ENCODE results near the gene ACOX3.
"Not testable (repeated sequence)": the region's sequence is repeated elsewhere in the genome, so short reads cannot be mapped to it uniquely, and the experiment has no call there.

ACOX3 gene

DNA sequence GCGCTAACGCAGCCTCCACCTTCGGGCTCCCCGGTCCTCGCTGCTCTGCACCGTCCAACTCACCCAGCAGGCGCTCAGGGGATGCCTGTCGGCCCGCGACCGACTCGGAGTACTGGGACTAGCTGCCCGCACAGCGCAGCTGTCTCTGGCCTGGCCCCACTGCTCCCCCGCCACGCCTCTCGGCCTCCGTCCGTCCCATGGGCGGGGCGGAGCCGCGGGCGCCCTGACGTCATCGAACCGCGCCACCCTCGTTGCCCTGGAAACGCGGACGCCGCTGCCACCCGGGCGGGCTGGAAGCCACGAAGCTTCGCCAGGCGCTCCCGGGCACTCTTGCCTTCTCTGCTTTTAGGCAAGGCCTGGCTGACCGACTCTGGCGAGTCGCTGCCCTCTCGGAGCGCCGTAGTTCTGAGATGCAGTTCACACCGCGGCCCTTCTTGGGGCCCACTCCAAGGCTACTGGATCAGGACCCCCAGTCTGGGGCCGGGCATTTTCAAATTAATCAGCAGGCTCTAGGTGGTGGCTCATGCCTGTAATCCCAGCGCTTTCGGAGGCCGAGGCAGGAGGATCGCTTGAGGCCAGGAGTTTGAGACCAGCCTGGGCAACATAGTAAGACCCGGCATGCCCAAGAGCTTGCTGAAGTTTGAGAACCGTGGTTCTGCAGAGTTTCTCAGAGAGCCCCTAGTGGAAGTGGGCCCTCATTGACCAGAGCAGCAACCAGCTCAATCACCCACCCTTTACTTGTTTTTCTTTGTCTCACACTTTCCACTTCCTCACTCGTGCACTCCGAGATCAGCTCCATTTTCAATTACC is 12.0 kb downstream of the ACOX3 start:
- peak; percentile 94 for DNase-seq

- DNase-seq, result no peak
These were observed 12.7 kb downstream of the ACOX3 start for GRCh38 chr4:8427761-8428287.

GRCh38 chr4:8427262-8427661 is 13.3 kb downstream of the ACOX3 start:
- DNase-seq, result no peak

DNA sequence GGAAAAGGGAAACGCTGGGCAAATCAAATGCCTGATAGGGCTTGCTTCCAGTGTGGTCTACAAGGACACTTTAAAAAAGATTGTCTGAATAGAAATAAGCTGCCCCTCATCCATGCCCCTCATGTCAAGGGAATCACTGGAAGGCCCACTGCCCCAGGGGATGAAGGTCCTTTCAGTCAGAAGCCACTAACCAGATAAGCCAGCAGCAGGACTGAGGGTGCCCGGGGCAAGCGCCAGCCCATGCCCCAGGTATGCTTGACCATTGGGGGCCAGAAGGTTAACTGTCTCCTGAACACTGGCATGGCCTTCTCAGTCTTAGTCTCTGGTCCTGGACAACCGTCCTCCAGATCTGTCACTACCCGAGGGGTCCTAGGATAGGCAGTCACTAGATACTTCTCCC is 17.7 kb downstream of the ACOX3 start:
- DNase-seq, result no peak

- DNase-seq, result no peak
These were observed 18.2 kb downstream of the ACOX3 start for GRCh38 chr4:8422327-8422726.

GRCh38 chr4:8420151-8420550 is 20.4 kb downstream of the ACOX3 start:
- DNase-seq, result not testable (repeated sequence)

- peak; percentile 15 for DNase-seq
These were observed 21.1 kb downstream of the ACOX3 start for GRCh38 chr4:8419222-8420041.

- DNase-seq, result no peak
These were observed 23.4 kb downstream of the ACOX3 start for GRCh38 chr4:8417071-8417614.

- DNase-seq, result peak; percentile 47
These were observed 26.1 kb downstream of the ACOX3 start for GRCh38 chr4:8414377-8414776.

DNA sequence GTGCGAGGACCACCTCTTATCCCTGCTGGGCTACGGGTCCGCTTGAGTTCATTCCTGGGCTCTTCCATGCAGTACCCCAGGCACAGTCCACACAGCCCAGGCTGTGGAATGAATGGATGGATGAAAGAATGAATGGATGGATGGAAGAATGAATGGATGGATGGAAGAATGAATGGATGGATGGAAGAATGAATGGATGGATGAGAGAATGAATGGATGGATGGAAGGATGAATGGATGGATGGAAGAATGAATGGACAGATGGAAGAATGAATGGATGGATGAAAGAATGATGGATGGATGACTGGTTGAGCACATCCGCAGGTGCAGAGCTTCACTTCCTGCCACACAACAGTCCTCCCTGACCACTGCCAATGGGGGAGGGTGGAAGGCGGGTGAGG is 28.2 kb downstream of the ACOX3 start:
- no peak for DNase-seq

GRCh38 chr4:8411351-8412180 is 29.0 kb downstream of the ACOX3 start:
- no peak for DNase-seq

GRCh38 chr4:8410641-8411271 is 29.8 kb downstream of the ACOX3 start:
- no peak for DNase-seq

- DNase-seq, result no peak
These were observed 30.4 kb downstream of the ACOX3 start for GRCh38 chr4:8410066-8410625.

GRCh38 chr4:8409264-8410065 is 31.1 kb downstream of the ACOX3 start:
- peak; percentile 85 for DNase-seq

DNA sequence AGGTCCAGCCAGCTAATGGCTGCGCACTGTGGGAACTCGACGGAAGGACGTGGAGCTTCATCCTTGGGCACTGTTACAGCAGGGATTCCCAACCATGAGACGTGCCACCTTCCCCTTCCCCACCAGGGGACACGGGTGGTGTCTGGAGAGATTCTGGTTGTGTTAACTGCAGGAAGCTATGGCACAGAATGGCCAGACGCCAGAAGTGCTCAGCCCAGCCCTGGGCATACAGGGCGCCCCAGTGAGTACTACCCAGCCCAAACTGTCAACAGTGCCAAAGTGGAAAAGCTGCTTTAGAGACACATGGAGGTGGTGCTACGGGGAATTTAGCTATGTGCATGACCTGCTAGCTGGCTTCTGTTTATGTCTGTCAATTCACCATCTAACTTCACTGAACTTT is 32.8 kb downstream of the ACOX3 start:
- DNase-seq, result no peak

GRCh38 chr4:8407316-8407715 is 33.2 kb downstream of the ACOX3 start:
- no peak for DNase-seq

- not testable (repeated sequence) for DNase-seq
These were observed 33.6 kb downstream of the ACOX3 start for GRCh38 chr4:8406887-8407286.

DNA sequence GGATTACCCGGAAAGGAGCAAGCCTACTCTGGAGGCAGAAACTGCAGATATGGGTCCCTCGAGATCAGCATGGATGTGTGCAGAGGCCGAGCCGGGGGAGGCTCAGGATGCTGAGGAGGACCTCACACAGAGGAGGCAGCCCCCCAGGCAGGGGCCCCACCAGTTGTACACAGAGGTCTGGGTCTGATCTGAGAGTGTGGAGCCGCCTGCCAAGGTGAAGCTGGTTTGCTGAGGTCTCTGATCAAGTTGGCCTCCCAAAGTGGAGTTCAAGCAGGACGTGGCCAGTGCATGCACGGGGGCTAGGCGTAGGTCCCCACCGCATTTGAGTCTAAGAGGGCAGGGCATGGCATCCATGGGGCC is 35.0 kb downstream of the ACOX3 start:
- no peak for DNase-seq

DNA sequence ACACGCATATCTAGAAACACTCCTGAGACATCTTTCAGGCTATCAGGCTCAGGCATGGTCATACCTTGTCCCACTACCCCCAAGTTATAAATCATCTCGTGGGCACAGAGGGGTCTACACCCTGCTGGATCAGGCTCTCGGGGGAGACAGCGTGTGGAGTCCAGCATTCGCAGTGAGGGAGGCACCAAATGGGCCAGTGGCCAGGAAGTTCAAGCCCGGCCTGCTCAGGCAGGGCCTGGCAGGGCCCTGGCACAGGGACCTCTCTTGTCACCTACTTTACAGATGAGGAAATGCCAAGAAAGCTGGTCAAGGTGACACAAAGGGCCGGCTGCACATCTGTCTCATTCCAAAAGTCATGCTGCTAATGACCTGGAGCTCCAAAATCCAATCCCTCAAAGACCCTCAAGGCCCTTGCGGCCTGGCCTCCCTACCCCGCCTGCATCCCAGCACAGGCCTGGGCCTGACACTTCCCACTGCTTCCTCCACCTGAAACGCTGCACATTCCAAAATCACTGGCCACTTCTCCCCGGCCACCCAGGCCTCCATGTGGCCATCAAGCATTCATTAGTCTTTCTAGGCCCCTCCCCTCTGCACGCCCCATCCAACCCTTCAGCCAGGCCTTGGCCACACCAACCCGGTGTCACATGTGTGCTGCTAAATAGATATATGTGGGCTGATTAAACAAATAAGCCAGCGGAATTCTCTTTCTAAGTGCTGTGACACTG is 35.6 kb downstream of the ACOX3 start:
- no peak for DNase-seq

DNA sequence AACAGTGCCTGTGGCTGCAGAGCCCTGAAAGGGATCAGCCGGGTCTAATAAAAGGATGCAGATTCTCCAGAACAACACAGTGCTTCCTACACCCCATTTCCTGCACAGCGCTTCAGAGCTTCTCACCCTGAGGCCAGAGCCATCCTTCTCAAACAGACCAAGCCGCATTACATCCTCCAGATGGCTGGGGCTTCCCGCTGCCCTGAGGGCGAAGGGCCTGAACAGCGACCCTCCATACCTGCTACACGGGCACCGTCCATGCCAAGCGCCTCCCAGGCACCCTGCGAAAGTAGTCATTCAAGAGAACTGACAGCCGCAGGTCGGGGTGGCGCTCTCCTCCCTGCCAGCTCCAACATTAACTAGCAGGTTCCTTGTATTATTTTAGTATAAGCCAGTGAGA is 36.5 kb downstream of the ACOX3 start:
- no peak for DNase-seq

Data from CD4-positive, alpha-beta T cell treated with Interleukin-12 subunit alpha and Interleukin-12 subunit beta, for 1 hour (primary cell).